Gastroesophageal sphincter (tissue), 3 donors: Measurements from ENCODE around the gene LEP.

Source experiments
- POLR2A ChIP-seq, 2 donors: fragments of 450-650 bp; IDR thresholded peaks; one replicate each; pipeline ENCODE4 v1.6.1; 2017; ENCODE audit warnings: antibody characterized with exemption in 2 of 2, mild to moderate bottlenecking in 2 of 2, moderate library complexity in 1 of 2
- POLR2AphosphoS5 ChIP-seq: sonication (generic); formaldehyde crosslinking; IDR thresholded peaks from one replicate; pipeline ENCODE4 v1.6.1; 2017; ENCODE audit warnings: antibody characterized with exemption
- TF ChIP-seq, protein P1 (sequence below), 4 experiments: fragments of 200-600 bp in 2 of 4; fragments of 450-650 bp in 2 of 4; sonication (generic) in 1 of 4; IDR thresholded peaks; one replicate each; pipeline ENCODE4 v1.5.1; 2017 to 2019; ENCODE audit warnings: antibody characterized with exemption in 4 of 4, mild to moderate bottlenecking in 2 of 4, moderate library complexity in 2 of 4

GRCh38 chr7:128254470-128254869, 13.4 kb downstream of the LEP start:
- TF ChIP-seq, protein P1, sequence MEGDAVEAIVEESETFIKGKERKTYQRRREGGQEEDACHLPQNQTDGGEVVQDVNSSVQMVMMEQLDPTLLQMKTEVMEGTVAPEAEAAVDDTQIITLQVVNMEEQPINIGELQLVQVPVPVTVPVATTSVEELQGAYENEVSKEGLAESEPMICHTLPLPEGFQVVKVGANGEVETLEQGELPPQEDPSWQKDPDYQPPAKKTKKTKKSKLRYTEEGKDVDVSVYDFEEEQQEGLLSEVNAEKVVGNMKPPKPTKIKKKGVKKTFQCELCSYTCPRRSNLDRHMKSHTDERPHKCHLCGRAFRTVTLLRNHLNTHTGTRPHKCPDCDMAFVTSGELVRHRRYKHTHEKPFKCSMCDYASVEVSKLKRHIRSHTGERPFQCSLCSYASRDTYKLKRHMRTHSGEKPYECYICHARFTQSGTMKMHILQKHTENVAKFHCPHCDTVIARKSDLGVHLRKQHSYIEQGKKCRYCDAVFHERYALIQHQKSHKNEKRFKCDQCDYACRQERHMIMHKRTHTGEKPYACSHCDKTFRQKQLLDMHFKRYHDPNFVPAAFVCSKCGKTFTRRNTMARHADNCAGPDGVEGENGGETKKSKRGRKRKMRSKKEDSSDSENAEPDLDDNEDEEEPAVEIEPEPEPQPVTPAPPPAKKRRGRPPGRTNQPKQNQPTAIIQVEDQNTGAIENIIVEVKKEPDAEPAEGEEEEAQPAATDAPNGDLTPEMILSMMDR (IDR thresholded peaks at IDR 0.05), result no peak
- TF ChIP-seq POLR2AphosphoS5, result no peak
- no peak for TF ChIP-seq POLR2A (IDR thresholded peaks at IDR 0.05)
